ENCODE results near the gene GRHL3.

GRHL3 gene

DNA sequence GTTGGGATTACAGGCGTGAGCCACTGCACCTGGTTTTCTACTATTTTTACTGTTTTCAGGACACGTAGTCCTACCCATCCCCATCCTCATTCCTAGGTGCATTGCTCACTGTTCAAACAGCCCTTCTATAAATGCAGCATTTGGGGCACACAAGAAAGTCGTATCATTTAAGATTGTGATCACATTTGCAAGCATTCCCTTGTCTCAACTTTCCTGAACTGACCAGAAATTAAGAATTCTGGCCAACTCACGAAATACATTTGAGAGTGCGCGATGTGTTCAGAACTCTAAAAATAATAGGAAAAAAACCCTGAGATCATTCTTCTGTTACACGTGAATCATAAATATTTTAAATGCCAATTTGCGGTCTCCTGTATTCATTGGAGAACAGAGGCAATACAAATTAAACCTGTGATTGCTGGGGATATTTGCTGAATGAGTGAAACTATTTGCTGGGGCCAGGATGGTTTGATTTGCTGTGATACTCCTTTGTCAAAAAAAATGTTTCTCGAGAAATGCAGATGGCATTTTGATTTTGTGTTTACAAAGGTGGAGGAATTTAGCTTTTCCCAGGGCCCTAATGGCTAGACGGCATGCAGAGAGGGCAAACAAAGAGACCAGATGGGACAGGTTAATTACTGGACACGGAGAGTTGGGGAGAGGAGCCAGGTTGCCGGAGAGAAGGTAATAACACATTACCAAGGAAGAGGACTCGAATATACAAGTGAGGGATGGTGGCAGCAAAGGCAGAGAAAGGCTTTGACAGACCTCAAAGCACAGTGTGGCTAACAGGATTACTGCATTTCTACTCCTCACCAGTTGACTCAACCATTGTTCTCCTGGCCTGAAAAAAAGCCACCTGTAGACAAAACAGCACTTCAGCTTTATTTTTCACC, 56.0 kb downstream of the GRHL3 start:
- DNase-seq: no peak
- no peak for ATAC-seq

GRCh38 chr1:24379733-24380315, 60.7 kb downstream of the GRHL3 start:
- no peak for DNase-seq

GRCh38 chr1:24380508-24380907, 61.4 kb downstream of the GRHL3 start:
- DNase-seq (no peak), ATAC-seq (no peak)

More at GRCh38 chr1:24379733-24380315, 60.7 kb downstream of the GRHL3 start:
- no peak for ATAC-seq

DNA sequence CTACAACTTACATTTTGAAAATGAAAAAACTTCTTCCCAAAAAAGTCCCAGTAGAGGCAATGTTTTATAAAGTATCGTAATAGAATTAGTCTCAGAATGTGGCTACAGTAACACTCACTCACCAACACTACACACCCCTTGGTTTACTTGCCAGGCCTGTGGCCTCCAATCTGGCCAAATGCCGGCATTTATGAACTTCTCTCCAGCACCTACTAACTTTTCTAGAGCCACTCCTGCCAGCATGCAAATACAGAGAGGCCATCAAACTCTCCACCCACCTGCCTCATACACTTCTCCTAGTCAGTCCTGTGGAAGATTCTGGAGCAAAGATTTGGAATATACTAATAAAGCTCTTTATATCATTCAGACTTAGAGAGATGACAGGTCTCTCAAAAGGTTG, 62.1 kb downstream of the GRHL3 start:
- ATAC-seq: no peak

GRCh38 chr1:24382165-24382577, 63.0 kb downstream of the GRHL3 start:
- no peak for ATAC-seq
- no peak for DNase-seq

More for the DNA sequence above, 62.1 kb downstream of the GRHL3 start:
- no peak for DNase-seq

DNA sequence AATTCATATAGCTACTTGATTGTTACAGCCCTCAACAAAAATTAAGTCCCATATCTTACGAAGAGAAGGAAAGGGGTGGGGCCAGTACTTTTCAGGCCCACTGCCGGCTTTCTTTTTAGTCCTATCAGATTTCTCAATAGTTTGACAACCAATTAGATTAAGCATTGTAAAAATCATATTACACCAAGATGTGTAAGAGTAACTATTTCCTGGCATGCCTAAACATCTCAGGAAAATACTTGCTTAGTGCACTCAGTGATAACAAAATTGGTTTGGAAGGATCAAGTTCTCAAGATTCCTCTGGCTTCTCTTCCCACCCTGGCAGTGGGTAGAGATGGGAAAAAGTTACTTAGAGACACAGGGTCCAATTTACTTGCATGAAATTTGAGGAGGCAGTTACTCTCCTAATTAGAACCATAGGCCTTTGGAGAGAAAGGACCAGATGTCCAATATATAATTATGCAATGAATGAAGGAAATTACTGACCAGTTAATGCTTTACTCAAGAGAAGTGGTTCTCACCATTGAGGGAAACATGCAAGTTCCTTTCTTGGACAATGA, 64.3 kb downstream of the GRHL3 start:
- no peak for ATAC-seq
- DNase-seq: no peak

- ATAC-seq (peak; percentile 76), DNase-seq (peak; percentile 37)
Measured at GRCh38 chr1:24384251-24385090, 65.3 kb downstream of the GRHL3 start.

- DNase-seq (peak; percentile 49), ATAC-seq (peak; percentile 70)
Measured at GRCh38 chr1:24385160-24385940, 66.2 kb downstream of the GRHL3 start.

DNA sequence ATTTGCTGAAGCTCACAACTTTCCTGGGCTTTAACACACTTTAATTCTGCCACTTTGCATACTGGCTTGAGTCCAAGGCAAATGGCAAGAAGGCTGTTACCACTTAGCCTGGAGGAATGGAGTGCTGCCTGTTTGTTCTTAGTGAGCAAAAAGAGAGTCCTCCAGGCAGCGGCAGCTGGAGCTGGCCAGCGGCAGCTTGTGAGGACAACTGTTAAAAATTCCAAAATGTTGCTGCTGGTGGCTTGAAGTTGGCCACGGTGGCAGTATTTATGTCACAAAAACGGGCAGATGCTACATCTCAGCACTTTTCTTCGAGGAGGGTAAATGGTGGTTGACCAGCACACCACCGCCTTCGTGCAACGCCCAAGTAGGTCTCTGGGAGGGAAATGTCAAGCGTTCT, 67.1 kb downstream of the GRHL3 start:
- no peak for DNase-seq

GRCh38 chr1:24386931-24387330, 67.8 kb downstream of the GRHL3 start:
- no peak for DNase-seq
- no peak for ATAC-seq

More for the DNA sequence above, 67.1 kb downstream of the GRHL3 start:
- ATAC-seq: no peak

- ATAC-seq: no peak
- no peak for DNase-seq
Measured at GRCh38 chr1:24387636-24388175, 68.5 kb downstream of the GRHL3 start.

DNA sequence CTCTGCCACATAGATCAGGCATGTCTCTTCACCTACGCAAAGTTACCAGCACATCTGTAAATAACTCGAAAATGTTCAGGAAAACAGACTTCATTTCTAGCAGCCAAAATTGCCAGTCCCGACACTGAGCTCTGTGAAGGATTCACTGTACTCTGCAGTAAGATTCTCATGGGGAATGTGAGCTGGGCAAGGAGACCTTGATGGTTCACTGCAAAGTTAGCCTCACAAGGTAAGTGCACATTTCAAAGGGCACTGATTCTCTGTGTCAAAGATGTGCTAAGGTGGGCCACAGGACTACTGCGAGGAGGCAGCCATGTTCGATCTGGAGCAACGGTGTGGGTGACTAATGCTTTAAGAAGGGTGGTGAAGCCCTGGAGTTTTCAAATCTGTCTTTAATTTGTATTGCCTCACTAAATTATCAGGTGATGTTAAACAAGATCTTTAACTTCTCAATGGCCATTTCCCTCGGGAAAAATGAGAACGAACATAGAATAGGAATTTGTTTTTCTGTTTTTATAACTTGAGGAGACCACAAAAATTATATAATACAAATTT, 69.3 kb downstream of the GRHL3 start:
- ATAC-seq: no peak
- DNase-seq: no peak

DNA sequence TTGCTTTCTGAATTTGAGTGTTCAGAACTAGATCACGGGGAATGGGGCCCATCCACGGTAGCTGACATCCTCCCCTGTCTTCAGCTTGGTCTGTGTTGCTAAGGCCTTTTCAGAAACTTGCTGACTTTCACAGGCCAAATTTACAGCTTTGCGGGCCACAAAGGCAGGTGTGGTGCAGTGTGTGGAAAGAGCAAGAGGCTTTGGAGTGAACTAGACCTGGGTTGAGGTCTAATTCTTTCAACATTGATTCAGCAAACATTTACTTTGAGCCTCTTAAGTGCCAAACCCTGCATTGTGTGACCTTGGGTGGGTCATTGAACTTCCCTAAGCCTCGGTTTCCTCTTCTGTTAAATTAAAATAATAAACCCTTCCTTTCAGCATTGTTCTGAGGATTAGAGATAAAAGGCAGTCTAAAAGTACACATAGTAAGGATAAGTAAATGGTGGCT, 70.1 kb downstream of the GRHL3 start:
- no peak for DNase-seq
- no peak for ATAC-seq

GRCh38 chr1:24390924-24391782, 72.0 kb downstream of the GRHL3 start:
- peak; percentile 63 for ATAC-seq
- DNase-seq: peak; percentile 71

GRCh38 chr1:24391882-24392603, 72.9 kb downstream of the GRHL3 start:
- ATAC-seq (peak; percentile 74), DNase-seq (peak; percentile 71)

GRCh38 chr1:24392604-24392946, 73.4 kb downstream of the GRHL3 start:
- no peak for ATAC-seq
- no peak for DNase-seq

GRCh38 chr1:24392982-24393650, 74.0 kb downstream of the GRHL3 start:
- ATAC-seq (no peak), DNase-seq (no peak)

GRCh38 chr1:24393892-24394291, 74.7 kb downstream of the GRHL3 start:
- DNase-seq (no peak), ATAC-seq (no peak)

GRCh38 chr1:24400065-24400464, 80.9 kb downstream of the GRHL3 start:
- no peak for ATAC-seq
- no peak for DNase-seq
